ENCODE results near the gene CUL2.
A peak's percentile ranks its signal among the peaks of the same experiment; 100 is the strongest.

GRCh38 chr10:35037104-35037503 is 53.0 kb downstream of the CUL2 start:
- TF ChIP-seq REST (IDR thresholded peaks at IDR 0.05; ENCODE audit: unreplicated experiment) (no peak), ZNF331 (CRISPR knock-in tag; IDR thresholded peaks at IDR 0.05; ENCODE audit: low read depth) (no peak), POLR2AphosphoS5 (IDR thresholded peaks at IDR 0.05; ENCODE audit: low read depth) (no peak), CTCF (conservative IDR thresholded peaks at IDR 0.05; ENCODE audit: low read depth in 2 of 2) (peak; percentile 48 to 59), CREB1 (CRISPR knock-in tag; IDR thresholded peaks at IDR 0.05; ENCODE audit: low read depth) (no peak), EZH2 (IDR thresholded peaks at IDR 0.05; ENCODE audit: low read depth, unreplicated experiment) (no peak), STAT1 (IDR thresholded peaks at IDR 0.05; ENCODE audit: unreplicated experiment) (no peak)

Measured in GM23338 (cell line).